Kidney epithelial cell (primary cell): ENCODE data around the gene TOR2A. TPM values are rescaled to one million over a fixed set of nuclear protein-coding genes. Genes with fewer than 3 reads are reported as not detected.
"Not testable (repeated sequence)": the region's sequence is repeated elsewhere in the genome, so short reads cannot be mapped to it uniquely, and the experiment has no call there.

Experiments
- DNase-seq: peaks from one replicate; pipeline ENCODE4 v3.0.0-alpha.2; 2010; ENCODE audit warnings: low read depth
- H3K27me3 ChIP-seq: 2 replicates; pipeline ENCODE4 v1.6.0; 2011; ENCODE audit warnings: low read length; ENCODE audit not compliant: control insufficient read depth, insufficient read depth
- H3K36me3 ChIP-seq: 2 replicates; pipeline ENCODE4 v1.5.1; 2011; ENCODE audit warnings: low read length; ENCODE audit not compliant: control insufficient read depth, insufficient read depth
- H3K4me3 ChIP-seq: 2 replicates; pipeline ENCODE4 v1.5.1; 2011; ENCODE audit warnings: low read depth, mild to moderate bottlenecking, control low read depth, low read length
- CTCF ChIP-seq: IDR thresholded peaks from 2 replicates; pipeline ENCODE4 v1.5.1; 2011; ENCODE audit warnings: mild to moderate bottlenecking, moderate library complexity, low read length, control low read depth, inconsistent platforms; ENCODE audit not compliant: insufficient read depth, poor library complexity, severe bottlenecking
- total RNA-seq: library from RNA; depleted of rRNA; stranded (reverse); fragments of >200 nt; gene quantifications from 2 replicates; pipeline ENCODE4 v1.2.3, GENCODE V29; 2015

TOR2A gene
- total RNA-seq, 1 donor from 2014 or later, result 13.4 TPM

- H3K4me3 ChIP-seq, result no peak overlapping the region
- no peak for DNase-seq
- H3K27me3 ChIP-seq, result peaks cover 23% of the 10 kb centered on the region
- TF ChIP-seq CTCF, result peak; percentile 20
- no peaks in the 10 kb centered on the region for H3K36me3 ChIP-seq
Measured at GRCh38 chr9:127763918-127764384, 28.9 kb upstream of the TOR2A start.

GRCh38 chr9:127762111-127762676, 27.1 kb upstream of the TOR2A start:
- peaks cover 25% of the 10 kb centered on the region for H3K27me3 ChIP-seq
- H3K4me3 ChIP-seq, result no peak overlapping the region
- no peaks in the 10 kb centered on the region for H3K36me3 ChIP-seq
- no peak for TF ChIP-seq CTCF
- DNase-seq, result no peak

GRCh38 chr9:127761491-127761956, 26.4 kb upstream of the TOR2A start:
- TF ChIP-seq CTCF, result no peak
- Histone ChIP-seq H3K36me3 (no peaks in the 10 kb centered on the region), H3K4me3 (no peak overlapping the region), H3K27me3 (peaks cover 28% of the 10 kb centered on the region)
- no peak for DNase-seq

- Histone ChIP-seq H3K27me3 (peaks cover 27% of the 10 kb centered on the region), H3K4me3 (no peak overlapping the region), H3K36me3 (no peaks in the 10 kb centered on the region)
- no peak for DNase-seq
- TF ChIP-seq CTCF, result no peak
Measured at GRCh38 chr9:127761061-127761460, 26.0 kb upstream of the TOR2A start.

- no peaks in the 10 kb centered on the region for H3K36me3 ChIP-seq
- TF ChIP-seq CTCF, result no peak
- DNase-seq, result no peak
- H3K4me3 ChIP-seq, result no peak overlapping the region
- peaks cover 38% of the 10 kb centered on the region for H3K27me3 ChIP-seq
Measured at GRCh38 chr9:127758843-127759242, 23.7 kb upstream of the TOR2A start.

GRCh38 chr9:127756776-127757175, 21.7 kb upstream of the TOR2A start:
- H3K27me3 ChIP-seq, result peaks cover 50% of the 10 kb centered on the region
- not testable (repeated sequence) for H3K36me3 ChIP-seq, H3K4me3 ChIP-seq, DNase-seq
